HCT116 (cell line): ENCODE data around the gene HHIPL1.

Experiments used
- EZH2 ChIP-seq: fragments of 200-600 bp; sonication (generic); IDR thresholded peaks from 2 replicates; pipeline ENCODE4 v1.6.1; 2017; ENCODE audit warnings: antibody characterized with exemption, mixed run types
- EZH2phosphoT487 ChIP-seq: fragments of 200-600 bp; IDR thresholded peaks from 2 replicates; pipeline ENCODE4 v1.6.1; 2018; ENCODE audit warnings: antibody characterized with exemption, borderline replicate concordance
- TF ChIP-seq, protein P1 (sequence below), 3 experiments: fragments of 200-600 bp in 1 of 3; sonication (generic) in 1 of 3; IDR thresholded peaks in 2 of 3; conservative IDR thresholded peaks in 1 of 3; 2 replicates each; pipeline ENCODE4 v1.5.1; 2012 to 2017; ENCODE audit warnings: low read depth in 2 of 3, low read length in 2 of 3, antibody characterized with exemption in 1 of 3, borderline replicate concordance in 1 of 3, control low read depth in 1 of 3, mild to moderate bottlenecking in 1 of 3, mixed read lengths in 1 of 3, mixed run types in 1 of 3, moderate library complexity in 1 of 3; ENCODE audit not compliant: insufficient read depth in 1 of 3
- TF ChIP-seq, protein P2 (sequence below): IDR thresholded peaks from 2 replicates; pipeline ENCODE4 v1.6.1; 2012; ENCODE audit warnings: low read depth

DNA sequence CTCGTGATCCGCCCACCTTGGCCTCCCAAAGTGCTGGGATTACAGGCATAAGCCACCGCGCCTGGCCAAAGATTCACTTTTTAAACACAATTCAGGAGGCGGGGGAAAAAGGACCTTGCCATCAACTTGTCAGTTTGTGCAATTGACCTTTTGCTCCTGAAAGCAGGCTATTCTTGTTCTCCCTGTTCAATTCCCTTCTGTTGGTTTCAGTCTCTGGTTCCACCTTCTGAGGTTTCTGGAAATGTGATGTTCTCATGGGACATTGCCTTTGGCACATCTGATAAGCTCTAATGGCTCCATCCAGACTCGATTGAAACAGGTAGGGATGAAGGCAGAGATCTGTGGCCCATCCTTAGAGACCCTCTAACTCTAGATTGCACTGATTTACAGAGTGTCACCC lies 23.0 kb upstream of the HHIPL1 start:
- TF ChIP-seq, protein P1, sequence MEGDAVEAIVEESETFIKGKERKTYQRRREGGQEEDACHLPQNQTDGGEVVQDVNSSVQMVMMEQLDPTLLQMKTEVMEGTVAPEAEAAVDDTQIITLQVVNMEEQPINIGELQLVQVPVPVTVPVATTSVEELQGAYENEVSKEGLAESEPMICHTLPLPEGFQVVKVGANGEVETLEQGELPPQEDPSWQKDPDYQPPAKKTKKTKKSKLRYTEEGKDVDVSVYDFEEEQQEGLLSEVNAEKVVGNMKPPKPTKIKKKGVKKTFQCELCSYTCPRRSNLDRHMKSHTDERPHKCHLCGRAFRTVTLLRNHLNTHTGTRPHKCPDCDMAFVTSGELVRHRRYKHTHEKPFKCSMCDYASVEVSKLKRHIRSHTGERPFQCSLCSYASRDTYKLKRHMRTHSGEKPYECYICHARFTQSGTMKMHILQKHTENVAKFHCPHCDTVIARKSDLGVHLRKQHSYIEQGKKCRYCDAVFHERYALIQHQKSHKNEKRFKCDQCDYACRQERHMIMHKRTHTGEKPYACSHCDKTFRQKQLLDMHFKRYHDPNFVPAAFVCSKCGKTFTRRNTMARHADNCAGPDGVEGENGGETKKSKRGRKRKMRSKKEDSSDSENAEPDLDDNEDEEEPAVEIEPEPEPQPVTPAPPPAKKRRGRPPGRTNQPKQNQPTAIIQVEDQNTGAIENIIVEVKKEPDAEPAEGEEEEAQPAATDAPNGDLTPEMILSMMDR (IDR thresholded peaks at IDR 0.05 in 2 of 3, conservative IDR thresholded peaks at IDR 0.05 in 1 of 3; ENCODE audit: borderline replicate concordance in 1 of 3, insufficient read depth in 1 of 3, low read depth in 2 of 3, low read length in 2 of 3): no peak
- no peak for TF ChIP-seq EZH2
- TF ChIP-seq, protein P2, sequence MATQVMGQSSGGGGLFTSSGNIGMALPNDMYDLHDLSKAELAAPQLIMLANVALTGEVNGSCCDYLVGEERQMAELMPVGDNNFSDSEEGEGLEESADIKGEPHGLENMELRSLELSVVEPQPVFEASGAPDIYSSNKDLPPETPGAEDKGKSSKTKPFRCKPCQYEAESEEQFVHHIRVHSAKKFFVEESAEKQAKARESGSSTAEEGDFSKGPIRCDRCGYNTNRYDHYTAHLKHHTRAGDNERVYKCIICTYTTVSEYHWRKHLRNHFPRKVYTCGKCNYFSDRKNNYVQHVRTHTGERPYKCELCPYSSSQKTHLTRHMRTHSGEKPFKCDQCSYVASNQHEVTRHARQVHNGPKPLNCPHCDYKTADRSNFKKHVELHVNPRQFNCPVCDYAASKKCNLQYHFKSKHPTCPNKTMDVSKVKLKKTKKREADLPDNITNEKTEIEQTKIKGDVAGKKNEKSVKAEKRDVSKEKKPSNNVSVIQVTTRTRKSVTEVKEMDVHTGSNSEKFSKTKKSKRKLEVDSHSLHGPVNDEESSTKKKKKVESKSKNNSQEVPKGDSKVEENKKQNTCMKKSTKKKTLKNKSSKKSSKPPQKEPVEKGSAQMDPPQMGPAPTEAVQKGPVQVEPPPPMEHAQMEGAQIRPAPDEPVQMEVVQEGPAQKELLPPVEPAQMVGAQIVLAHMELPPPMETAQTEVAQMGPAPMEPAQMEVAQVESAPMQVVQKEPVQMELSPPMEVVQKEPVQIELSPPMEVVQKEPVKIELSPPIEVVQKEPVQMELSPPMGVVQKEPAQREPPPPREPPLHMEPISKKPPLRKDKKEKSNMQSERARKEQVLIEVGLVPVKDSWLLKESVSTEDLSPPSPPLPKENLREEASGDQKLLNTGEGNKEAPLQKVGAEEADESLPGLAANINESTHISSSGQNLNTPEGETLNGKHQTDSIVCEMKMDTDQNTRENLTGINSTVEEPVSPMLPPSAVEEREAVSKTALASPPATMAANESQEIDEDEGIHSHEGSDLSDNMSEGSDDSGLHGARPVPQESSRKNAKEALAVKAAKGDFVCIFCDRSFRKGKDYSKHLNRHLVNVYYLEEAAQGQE: no peak
- no peak for TF ChIP-seq EZH2phosphoT487
